ENCODE measurements around the gene MTOR.
A peak's percentile ranks its signal among the peaks of the same experiment; 100 is the strongest.
"Not testable (repeated sequence)": the region's sequence is repeated elsewhere in the genome, so short reads cannot be mapped to it uniquely, and the experiment has no call there.

Gene MTOR

DNA sequence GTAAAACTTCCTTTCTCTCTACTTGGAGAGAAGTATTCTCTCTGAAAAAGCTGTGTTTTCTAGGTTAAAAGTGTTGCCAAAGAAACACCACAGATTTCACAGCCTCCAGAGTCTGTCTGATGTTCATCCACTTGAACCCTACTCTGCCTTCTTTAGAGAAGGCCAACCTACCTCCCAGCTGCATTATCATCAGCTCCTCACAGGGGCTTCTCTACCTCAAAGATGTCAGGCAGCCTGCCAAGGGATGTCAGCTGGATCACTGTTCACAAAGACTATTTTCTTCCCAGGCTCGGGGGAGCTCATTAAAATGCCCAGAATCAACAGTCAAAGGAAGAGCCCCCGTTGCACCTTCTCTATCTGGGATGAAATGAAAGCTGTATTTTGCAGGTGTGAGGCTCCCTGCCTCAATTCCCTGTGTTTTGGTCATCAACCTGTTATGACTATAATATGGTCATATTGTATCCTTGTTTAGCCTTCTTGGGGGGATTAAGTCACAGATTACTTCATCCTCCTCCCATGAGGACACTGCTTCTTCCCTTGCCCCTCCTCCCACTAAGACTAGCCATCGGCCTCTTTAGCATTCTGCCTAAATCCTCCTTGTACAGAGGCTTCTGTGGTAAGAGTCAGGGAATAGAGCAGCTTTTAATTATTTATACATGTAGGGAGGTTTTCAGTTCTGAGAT, 47.5 kb downstream of the MTOR start:
- DNase-seq = no peak

DNA sequence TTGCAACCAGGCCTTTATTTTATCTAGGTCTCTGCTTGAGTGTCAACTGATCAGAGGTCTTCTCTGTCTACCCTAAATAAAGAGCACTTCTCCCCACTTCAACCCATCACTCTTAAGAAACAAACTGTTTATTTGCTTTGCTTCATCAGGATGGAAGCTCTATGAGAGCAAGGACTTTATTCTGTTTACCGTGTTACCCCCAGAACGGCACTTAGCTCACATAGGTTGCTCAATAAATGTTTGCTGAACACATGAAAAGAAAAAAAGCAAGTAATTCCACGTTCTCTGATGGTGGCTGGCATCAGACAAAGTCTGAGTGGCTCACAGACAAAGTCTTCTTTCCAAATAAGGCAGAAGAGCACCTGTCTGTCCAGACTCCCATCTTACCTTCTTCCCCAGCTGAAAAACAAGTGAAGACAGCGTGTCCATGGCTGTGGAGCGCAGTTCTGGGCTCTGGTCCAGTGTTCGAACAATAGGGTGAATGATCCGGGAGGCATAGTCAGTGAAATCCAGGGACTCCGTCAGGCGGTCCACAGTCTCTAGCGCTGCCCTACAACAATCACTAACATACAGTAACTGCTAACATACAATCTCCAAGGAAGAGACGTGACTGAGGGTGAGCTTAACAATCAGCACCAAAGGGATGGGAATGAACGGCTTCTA, 50.3 kb downstream of the MTOR start:
- DNase-seq = no peak

DNA sequence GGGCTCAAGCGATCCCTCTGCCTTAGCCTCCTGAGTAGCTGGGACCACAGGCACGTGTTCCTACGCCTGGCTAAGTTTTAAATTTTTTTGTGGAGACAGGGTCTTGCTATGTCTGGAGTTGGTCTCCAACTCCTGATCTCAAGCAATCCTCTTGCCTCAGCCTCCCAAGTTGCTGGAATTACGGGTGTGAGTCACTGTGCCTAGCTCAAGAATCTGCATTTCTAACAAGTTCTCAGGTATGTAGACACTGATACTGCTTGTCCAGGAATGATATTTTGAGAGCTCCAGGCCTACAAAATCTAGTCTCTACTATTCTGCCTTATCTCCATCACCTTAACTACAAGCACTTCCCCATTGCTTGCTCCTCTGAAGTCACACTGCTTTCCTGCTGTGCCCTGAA, 50.9 kb downstream of the MTOR start:
- no peak for DNase-seq

DNA sequence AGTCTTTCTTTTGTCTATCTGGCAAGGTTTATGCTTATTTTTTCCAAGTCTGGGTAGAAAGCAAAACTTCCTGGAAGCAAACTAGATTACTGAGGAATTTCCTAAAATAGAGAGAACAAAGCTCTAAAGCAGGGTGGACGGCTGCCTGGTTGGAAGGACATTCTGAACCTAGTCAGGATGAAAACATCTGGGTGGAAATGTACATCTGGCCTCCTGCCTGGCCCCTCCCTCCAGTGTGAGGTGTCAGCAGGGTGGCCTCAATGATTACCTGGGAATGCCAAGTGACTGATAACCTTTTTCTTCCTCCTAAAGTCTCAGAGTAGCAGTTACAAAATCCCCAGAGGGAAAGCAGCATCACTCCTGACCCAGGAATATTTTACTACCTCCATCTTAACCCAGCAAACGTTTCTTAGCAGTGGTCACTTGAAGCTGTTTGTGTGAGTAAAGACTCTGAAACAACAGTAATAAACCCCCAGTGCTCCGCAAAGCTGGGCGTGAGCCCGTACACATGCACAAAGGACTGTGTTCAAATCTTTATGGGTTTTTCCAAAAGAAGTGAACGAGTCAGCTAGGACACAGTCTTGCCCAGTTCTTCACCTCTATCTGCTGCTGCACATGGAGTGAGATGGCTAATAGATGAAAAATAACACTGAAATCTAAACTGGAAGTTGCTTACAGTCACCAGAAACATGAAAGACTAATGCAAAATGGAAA, 54.3 kb downstream of the MTOR start:
- DNase-seq = no peak

DNA sequence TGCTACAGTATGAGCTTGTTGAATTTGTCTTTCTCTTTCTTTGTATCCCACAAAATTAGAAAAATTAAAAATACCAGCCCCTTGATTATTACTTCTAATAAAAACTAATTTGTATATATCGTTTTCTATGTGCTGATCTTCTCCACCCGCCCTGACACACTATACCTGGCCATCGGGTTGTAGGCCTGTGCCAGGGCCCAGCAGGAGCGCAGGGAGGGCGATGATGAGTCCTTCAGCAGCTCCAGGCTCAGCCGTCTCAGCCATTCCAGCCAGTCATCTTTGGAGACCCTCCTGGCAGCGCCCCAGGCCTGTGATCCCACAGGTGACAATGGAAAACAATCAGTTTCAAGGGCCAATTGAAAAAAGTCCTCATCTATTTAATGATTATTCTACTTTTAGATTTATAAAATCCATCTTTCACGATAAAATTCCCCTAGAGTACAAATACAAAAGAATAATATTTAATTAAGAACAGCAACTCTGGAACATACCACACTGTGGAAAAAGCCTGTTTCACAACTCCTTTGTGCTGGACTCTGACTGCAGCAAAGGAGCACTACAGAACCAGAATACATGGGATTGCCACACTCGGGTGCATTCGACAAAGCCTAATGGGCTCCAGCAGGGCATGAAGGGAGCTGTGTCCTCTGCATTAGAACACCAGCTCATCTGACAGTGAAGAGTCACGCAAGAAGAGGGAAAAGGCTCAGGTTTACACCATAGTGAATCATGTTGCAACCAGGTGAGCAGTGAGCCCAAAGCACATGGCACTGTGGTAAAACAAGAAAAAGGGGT, 57.8 kb downstream of the MTOR start:
- no peak for DNase-seq

DNA sequence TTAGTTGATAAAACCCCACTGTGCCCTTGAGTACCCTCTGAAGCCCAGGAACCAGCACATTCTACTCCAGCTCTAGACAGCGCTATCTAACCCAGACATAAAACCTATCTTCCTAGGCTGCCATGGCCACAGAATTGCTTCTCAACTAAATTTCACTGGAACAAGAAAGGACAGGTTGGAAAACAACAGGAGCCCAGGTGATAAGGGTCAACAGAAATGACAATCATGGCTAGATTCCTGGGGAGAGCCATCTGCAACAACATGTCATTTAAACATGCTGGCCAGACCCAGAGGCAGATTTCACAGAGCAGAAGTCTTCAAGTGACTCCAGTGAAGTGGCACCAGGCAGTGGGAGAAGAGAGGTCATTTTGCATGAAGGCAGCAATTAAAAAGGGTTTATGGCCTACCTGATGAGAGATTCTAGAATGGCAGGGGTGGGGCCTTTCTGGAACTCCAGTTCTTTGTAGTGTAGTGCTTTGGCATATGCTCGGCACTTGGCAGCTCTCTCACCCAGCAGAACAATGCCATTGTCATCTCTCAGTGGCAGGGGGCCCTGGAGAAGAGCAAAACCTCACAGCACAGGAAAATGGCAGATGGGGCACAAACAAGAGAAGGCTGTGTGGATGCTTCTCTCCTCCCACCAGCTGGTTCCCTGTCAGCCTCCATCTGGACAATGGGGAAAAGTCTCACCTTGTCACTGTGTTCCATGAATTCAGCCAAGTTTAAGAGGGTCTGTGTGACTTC, 63.3 kb downstream of the MTOR start:
- peak; percentile 73 for DNase-seq

DNA sequence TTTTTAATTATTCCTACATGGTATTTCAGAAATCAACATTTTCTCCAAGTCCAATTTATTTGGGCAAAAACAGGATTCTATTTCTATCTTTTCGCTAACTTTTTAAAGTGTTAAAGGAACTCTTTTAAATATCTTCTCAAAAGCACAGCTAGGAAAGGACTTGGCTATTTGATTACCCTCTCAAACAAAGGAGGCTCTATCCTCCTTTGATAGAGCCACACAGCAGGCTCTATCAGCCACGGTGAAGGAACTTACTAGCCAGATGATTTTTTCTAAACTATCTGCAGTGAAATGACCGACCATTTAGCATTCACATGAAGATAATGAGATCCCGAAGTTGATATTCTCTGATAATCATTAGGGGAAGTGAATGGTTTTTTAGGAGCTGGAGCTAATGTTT, 64.1 kb downstream of the MTOR start:
- DNase-seq = no peak

DNA sequence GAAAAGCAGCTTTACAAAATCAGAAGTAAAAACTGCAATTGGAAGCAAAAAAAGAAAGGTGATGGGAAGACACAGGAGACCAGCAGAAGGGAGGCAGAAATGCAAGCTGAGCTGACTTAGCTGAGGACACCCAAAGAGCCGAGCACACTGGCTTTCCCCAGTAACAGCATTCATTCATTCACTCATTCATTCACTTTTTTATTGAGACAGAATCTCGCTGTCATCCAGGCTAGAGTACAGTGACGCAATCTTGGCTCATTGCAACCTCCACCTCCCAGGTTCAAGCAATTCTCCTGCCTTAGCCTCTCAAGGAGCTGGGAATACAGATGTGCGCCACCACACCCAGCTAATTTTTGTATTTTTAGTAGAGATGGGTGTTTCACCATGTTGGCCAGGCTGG, 65.0 kb downstream of the MTOR start:
- DNase-seq = no peak

DNA sequence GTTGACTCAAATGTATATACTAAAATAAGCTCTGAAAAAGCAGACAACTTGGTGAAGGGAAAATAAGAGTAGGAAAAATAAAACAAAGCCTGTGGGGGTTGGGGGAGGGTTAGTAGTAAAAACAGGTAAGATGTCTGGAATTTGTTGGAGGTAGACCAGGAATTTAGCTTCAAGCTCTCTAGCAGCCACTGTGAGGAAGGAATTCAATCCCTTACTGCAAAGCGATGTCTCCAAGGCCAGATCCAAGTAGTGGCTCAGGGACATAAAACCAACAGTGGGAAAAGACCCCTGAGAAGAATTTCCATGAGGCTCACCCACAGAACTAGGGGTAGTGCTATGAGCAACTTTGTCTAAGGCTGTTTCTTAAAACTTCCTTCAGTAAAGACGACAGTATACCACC, 65.4 kb downstream of the MTOR start:
- DNase-seq = no peak

DNA sequence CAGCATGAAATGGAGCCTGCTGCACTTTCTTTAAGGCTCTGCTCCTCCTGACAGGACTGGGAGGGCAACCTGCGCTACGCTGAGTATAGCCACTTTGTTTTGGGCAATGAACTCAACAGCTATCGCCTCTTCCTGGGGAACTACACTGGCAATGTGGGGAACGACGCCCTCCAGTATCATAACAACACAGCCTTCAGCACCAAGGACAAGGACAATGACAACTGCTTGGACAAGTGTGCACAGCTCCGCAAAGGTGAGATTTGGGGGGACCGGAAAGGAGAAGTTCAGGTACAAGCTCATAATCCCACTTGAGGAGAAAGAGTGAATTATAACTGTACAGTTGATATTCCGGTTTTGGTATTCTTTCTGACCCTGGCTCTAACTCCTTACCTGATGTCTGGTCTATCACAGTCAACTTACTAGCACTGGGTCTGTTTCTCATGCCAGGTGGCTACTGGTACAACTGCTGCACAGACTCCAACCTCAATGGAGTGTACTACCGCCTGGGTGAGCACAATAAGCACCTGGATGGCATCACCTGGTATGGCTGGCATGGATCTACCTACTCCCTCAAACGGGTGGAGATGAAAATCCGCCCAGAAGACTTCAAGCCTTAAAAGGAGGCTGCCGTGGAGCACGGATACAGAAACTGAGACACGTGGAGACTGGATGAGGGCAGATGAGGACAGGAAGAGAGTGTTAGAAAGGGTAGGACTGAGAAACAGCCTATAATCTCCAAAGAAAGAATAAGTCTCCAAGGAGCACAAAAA, 67.8 kb downstream of the MTOR start:
- DNase-seq = no peak

DNA sequence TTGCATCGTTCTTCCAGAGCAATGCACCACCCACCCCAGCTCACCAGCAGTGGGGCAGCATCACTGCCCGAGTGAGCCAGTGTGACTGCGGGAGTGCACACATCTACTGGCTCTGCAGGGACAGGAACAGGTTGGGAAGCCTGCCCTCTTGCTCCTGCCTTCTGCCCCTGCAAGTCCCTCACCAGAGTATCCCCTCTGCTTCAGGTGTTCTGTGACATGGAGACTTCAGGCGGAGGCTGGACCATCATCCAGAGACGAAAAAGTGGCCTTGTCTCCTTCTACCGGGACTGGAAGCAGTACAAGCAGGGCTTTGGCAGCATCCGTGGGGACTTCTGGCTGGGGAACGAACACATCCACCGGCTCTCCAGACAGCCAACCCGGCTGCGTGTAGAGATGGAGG, 69.0 kb downstream of the MTOR start:
- no peak for DNase-seq

DNA sequence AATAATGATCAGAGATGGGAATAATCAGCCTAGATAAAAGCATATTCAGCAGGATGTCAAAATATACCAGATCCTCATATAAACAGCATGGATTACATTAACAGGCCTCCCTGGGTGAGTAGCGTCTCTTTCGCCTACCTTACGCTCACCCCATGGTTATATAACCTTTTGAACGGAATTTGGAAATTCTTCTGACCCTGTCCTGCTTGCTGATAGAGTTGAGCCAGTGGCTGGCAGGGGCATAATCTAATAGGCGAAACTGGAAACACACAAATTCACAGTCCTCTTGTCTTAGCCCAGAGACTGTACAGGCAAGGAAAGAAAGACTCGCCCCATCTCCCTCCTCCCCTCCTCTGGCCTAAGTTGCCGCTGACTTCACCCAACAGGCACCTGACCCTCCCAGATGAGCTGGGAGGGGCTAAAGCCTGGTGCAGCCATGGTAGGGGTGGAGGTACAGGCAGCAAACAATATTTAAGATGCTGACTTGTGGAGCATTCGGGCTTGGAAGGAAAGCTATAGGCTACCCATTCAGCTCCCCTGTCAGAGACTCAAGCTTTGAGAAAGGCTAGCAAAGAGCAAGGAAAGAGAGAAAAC, 73.4 kb downstream of the MTOR start, which contains the start of gene ANGPTL7:
ANGPTL7 (plus strand) TSS at position 498 of the 594 bp plus-strand sequence. CDS start 225 bp downstream, outside the sequence.
- no peak for DNase-seq

DNA sequence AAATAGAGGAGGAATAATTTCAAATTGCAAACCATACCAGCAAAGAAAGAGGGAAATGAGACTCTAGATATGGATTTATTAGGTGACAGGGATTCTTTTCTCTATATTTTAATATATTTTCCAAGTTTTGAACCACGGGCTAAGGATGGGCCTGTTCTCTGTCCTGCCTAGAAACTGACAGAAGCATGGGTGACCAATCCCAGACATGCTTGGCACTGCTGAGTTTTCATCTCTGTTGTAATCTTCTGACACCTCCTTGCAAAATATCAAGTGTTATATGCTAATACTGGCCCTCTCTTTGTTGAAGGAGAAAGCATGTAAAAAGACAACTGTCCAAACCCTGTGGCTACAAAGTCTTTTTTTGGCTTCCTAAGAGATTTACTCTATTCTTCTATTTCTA, 74.0 kb downstream of the MTOR start:
- DNase-seq = no peak

DNA sequence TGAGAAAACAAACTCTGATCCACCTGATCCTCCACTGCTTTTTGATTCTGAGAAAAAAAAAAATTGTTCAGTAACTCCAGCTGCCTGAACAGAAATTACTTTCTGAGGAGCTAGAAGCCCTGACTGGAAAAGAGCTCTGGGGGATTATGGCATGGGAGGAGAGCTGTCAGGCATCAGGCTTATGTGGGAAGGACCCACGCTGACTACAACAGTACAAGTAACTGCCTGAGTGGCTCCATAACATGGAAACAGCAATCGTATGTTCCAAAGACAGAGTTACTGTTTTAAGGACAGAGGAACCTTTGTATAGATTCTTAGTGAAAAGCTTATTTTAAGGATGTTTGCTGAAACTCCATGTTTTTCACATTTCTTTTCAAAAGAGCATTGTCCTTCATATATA, 74.4 kb downstream of the MTOR start:
- DNase-seq = no peak

DNA sequence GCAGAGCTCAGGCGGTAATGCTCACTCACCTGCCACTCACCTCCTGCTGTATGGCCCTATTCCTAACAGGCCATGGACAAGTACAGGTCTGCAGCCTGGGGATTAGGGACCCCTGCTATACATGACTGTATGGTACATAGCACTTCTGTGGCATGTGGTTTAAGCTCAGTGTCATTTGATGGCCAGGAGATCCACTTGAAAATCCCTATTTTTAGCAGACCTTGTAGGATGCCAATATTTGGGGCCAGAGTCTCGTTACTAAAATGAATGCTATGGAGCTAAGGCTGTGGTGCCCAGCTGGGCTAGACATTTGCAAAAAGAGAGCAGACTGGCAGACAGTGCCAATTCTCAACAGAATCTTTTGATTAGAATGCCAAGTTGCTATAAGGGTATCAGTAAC, 74.9 kb downstream of the MTOR start:
- DNase-seq = no peak

DNA sequence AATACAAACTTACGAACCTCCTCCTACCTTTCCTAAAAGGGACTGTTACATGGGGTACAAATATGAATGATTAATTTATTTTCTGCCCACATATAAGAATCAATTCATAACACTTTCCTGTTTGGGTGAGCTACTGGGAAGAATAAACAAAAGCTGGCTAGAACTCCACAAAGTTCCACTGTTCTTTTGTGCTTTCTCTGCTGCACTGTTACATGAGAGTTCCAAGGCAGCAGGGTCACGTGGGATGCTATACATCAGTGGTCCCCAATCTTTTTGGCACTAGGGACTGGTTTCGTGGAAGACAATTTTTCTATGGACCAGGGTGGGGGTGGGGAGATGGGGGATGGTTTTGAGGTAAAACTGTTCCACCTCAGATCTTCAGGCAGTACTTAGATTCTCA, 75.4 kb downstream of the MTOR start:
- no peak for DNase-seq

DNA sequence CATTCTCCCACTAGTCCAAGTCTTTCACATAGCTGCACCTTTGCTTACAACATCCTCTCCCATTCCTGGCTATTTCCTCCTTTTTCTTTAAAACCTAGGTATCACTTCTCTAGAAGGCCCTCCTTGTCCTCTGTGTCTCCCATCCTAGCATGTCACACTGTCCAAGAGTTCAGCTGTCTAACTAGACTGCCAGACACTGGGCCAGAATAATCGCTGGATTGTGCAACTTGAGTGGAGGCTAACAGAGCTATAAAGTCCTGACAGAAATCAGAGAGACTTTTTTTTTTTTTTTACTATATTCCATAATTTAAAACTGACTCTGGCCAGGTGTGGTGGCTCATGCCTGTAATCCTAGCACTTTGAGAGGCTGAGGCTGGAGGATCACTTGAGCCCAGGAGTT, 77.4 kb downstream of the MTOR start:
- DNase-seq = no peak

DNA sequence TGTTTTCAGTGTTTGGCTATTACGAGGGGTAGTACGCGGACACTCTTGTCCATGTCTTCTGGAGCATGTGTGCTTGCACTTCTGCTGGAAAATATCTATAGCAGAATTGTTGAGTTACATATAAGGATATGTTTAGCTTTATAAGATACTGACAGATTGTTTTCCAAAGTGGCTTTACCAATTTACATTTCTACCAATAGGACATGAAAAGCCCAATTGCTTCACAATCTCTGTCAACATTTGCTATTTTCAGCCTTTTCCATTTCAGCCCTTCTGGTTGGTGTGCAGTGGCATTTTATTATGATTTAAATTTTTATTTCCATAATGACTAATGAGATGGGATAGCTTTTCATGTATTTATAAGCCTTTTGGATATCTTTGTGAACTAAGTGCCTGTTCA, 79.5 kb downstream of the MTOR start:
- no peak for DNase-seq

DNA sequence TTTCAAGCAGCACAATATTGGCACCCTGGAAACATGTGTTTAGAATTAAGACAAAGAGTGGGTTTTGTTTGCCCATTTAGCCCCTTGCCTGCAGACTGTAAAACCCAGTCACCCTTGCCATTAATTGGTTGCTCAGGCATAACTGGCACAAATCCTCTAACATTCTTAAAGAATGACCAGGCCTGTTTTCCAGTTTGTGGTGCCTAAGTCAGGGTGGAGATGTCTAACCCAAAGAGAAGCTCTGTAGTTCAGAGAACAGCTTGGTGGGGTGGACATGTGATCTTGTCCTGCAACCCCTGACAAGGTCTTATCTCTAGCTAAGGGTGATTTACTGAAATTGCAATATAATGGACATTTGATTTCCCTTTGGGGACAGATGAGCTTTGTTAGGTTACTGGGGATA, 82.0 kb downstream of the MTOR start:
- no peak for DNase-seq

DNA sequence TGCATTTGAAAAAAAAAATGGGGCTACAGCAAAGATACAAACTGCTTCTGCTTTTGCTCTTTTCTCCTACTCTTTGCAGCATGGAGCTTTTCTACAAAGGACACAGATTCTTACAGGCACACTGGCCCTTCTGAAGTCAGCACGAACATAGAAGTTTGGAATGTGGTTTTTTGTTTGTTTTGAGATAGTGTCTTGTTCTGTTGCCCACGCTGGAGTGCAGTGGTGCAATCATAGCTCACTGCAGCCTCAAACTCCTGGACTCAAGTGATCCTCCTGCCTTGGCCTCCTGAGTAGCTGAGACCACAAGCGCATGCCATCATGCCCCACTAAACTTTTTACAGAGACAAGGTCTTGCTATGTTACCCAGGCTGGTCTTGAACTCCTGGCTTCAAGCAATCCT, 82.6 kb downstream of the MTOR start:
- not testable (repeated sequence) for DNase-seq

DNA sequence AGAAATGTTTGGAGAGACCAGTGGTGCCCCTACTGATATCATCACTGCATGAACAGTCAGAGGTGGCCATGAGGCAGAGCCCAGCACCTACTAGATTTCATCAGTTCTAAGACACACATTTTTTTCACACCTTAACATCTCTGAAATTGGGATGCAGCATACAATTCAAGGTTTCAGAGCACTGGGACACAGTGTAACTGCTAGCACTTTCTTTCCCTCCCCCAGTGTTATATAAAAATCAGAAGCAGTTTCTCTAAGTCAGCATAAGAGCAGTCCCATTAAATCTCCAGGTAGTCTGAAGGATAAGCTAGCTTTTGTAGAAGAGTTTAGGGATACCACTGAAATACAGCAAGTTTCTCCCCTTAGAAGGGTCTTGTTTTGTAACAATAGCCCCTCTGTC, 83.2 kb downstream of the MTOR start:
- no peak for DNase-seq

Measured in NCI-H1417 treated with DMSO at 0.1 percent for 48 hours (cell line).